GM13976 (cell line): ENCODE data around the gene HRH3.

ENCODE experiments used
- DNase-seq: peaks from one replicate; pipeline ENCODE4 v3.0.0; 2012; ENCODE audit warnings: low spot score
- CTCF ChIP-seq: IDR thresholded peaks from 2 replicates; pipeline ENCODE4 v1.5.1; 2012; ENCODE audit warnings: borderline replicate concordance, mild to moderate bottlenecking; ENCODE audit not compliant: insufficient read depth; ENCODE audit errors: extremely low read depth, missing control alignments, control extremely low read depth
- in situ Hi-C: fragments of 300-500 bp; cut with MboI; formaldehyde crosslinking; loops from one replicate; pipeline ENCODE4 v1.12.0; 2022; ENCODE audit warnings: low sequenced_read_pairs, mixed read lengths, inconsistent platforms; ENCODE audit not compliant: unreplicated experiment

HRH3 gene

GRCh38 chr20:62232194-62232593 is 12.1 kb upstream of the HRH3 start:
- DNase-seq, result no peak
- no peak for TF ChIP-seq CTCF
- in situ Hi-C loops, result no loop called here

- no peak for DNase-seq
- in situ Hi-C loops, result no loop called here
- TF ChIP-seq CTCF, result no peak
Measured at GRCh38 chr20:62231292-62231691, 11.2 kb upstream of the HRH3 start.

GRCh38 chr20:62230696-62231095 is 10.6 kb upstream of the HRH3 start:
- in situ Hi-C loops, result no loop called here
- TF ChIP-seq CTCF, result no peak

GRCh38 chr20:62230276-62230675 is 10.2 kb upstream of the HRH3 start:
- no peak for TF ChIP-seq CTCF
- in situ Hi-C loops, result no loop called here
- DNase-seq, result no peak

More at GRCh38 chr20:62230696-62231095, 10.6 kb upstream of the HRH3 start:
- DNase-seq, result no peak

- in situ Hi-C loops, result no loop called here
- no peak for DNase-seq
- no peak for TF ChIP-seq CTCF
Measured at GRCh38 chr20:62229667-62230066, 9.6 kb upstream of the HRH3 start.

- no peak for DNase-seq
- in situ Hi-C loops, result no loop called here
- no peak for TF ChIP-seq CTCF
Measured at GRCh38 chr20:62228982-62229545, 9.0 kb upstream of the HRH3 start.
